GM23338 (cell line): ENCODE results near the gene ITGB7.

Experiments
- CREB1 ChIP-seq: fragments of 250-450 bp; sonication (Bioruptor Pico); IDR thresholded peaks from 2 replicates; pipeline ENCODE4 v1.5.0; 2020; ENCODE audit warnings: low read depth, mild to moderate bottlenecking, moderate library complexity
- ETS1 ChIP-seq: IDR thresholded peaks from 2 replicates; pipeline ENCODE4 v1.6.1; 2016; ENCODE audit warnings: antibody characterized with exemption
- EZH2 ChIP-seq: fragments of 200-600 bp; sonication (generic); IDR thresholded peaks from one replicate; pipeline ENCODE4 v1.8.0; 2017; ENCODE audit warnings: antibody characterized with exemption, mild to moderate bottlenecking, low read depth; ENCODE audit not compliant: unreplicated experiment
- EZH2phosphoT487 ChIP-seq: fragments of 200-600 bp; sonication (generic); IDR thresholded peaks from one replicate; pipeline ENCODE4 v1.8.1; 2018; ENCODE audit warnings: antibody characterized with exemption; ENCODE audit not compliant: unreplicated experiment
- JUNB ChIP-seq: IDR thresholded peaks from one replicate; pipeline ENCODE4 v1.6.1; 2016; ENCODE audit warnings: antibody characterized with exemption; ENCODE audit not compliant: unreplicated experiment
- NANOG ChIP-seq: IDR thresholded peaks from 2 replicates; pipeline ENCODE4 v1.6.1; 2016; ENCODE audit warnings: antibody characterized with exemption, borderline replicate concordance
- POLR2AphosphoS5 ChIP-seq: IDR thresholded peaks from 2 replicates; pipeline ENCODE4 v1.6.1; 2016; ENCODE audit warnings: antibody characterized with exemption, low read depth
- STAT1 ChIP-seq: IDR thresholded peaks from one replicate; pipeline ENCODE4 v1.6.1; 2016; ENCODE audit warnings: antibody characterized with exemption; ENCODE audit not compliant: unreplicated experiment
- ZNF114 ChIP-seq: fragments of 250-450 bp; sonication (Bioruptor Pico); IDR thresholded peaks from 2 replicates; pipeline ENCODE4 v1.5.0; 2020; ENCODE audit warnings: mild to moderate bottlenecking, moderate library complexity
- TF ChIP-seq, protein P1 (sequence below), 2 experiments: fragments of 200-600 bp in 1 of 2; sonication (generic) in 1 of 2; conservative IDR thresholded peaks; 2 replicates each; pipeline versions ENCODE4 v1.5.1 to v1.6.1; 2016 to 2017; ENCODE audit warnings: antibody characterized with exemption in 2 of 2, low read depth in 2 of 2, mild to moderate bottlenecking in 2 of 2, moderate library complexity in 1 of 2
- TF ChIP-seq, protein P2 (sequence below): IDR thresholded peaks from one replicate; pipeline ENCODE4 v1.6.1; 2018; ENCODE audit warnings: antibody characterized with exemption; ENCODE audit not compliant: unreplicated experiment

DNA sequence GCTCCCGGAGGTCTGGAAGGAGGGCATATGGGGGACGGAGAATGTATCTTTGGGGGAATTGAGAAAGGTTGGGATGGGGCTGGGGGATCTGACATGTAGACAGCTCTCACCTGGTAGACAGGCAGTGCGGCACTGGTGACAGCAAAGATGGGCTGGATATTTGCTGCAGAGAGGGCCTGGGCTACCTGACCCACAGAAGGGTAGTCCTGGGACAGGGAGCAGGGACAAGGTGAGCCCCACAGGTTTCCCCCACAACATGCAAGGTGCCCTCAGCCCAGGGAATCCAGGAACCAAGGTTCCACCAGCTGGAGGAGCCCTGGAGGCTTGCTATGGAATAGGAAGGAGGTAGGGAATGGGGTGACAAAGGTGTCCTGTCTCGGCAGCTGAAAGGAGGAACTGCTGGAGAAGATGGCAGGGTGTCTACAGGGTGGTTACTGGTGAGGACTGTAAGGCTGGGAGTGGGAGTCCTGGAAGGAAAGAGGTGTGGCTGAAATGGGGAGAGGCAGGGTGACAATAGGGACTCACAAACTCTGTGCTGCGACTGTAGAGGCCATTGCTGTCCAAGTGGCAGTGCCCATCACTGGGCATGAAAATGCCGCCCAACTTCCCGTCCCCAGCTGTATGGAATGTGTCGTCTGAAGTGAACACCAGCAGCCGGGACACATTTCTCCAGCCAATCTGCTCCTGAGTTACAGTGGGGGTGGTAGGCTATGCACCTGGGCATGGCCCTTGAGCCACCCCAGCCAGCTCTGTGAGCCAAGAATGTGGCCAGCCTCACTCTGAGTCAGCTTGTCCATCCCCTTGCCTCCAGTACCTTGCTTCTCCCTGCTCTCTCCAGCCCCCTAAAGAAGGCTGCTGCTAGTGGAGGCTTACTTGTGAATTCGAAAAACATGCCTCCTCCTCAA lies 11.3 kb downstream of the ITGB7 start:
- TF ChIP-seq, protein P1, sequence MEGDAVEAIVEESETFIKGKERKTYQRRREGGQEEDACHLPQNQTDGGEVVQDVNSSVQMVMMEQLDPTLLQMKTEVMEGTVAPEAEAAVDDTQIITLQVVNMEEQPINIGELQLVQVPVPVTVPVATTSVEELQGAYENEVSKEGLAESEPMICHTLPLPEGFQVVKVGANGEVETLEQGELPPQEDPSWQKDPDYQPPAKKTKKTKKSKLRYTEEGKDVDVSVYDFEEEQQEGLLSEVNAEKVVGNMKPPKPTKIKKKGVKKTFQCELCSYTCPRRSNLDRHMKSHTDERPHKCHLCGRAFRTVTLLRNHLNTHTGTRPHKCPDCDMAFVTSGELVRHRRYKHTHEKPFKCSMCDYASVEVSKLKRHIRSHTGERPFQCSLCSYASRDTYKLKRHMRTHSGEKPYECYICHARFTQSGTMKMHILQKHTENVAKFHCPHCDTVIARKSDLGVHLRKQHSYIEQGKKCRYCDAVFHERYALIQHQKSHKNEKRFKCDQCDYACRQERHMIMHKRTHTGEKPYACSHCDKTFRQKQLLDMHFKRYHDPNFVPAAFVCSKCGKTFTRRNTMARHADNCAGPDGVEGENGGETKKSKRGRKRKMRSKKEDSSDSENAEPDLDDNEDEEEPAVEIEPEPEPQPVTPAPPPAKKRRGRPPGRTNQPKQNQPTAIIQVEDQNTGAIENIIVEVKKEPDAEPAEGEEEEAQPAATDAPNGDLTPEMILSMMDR (conservative IDR thresholded peaks at IDR 0.05; ENCODE audit: low read depth in 2 of 2): 0 out of 4 replicates have a peak, but pooled peaks of 1 of the 2 experiments have one; percentile 8
- TF ChIP-seq EZH2phosphoT487: no peak
- no peak for TF ChIP-seq POLR2AphosphoS5
- no peak for TF ChIP-seq EZH2
- TF ChIP-seq ZNF114 (CRISPR knock-in tag): no peak
- no peak for TF ChIP-seq ETS1
- no peak for TF ChIP-seq NANOG
- TF ChIP-seq CREB1 (CRISPR knock-in tag): no peak
- TF ChIP-seq JUNB: no peak
- TF ChIP-seq STAT1: no peak
- TF ChIP-seq, protein P2, sequence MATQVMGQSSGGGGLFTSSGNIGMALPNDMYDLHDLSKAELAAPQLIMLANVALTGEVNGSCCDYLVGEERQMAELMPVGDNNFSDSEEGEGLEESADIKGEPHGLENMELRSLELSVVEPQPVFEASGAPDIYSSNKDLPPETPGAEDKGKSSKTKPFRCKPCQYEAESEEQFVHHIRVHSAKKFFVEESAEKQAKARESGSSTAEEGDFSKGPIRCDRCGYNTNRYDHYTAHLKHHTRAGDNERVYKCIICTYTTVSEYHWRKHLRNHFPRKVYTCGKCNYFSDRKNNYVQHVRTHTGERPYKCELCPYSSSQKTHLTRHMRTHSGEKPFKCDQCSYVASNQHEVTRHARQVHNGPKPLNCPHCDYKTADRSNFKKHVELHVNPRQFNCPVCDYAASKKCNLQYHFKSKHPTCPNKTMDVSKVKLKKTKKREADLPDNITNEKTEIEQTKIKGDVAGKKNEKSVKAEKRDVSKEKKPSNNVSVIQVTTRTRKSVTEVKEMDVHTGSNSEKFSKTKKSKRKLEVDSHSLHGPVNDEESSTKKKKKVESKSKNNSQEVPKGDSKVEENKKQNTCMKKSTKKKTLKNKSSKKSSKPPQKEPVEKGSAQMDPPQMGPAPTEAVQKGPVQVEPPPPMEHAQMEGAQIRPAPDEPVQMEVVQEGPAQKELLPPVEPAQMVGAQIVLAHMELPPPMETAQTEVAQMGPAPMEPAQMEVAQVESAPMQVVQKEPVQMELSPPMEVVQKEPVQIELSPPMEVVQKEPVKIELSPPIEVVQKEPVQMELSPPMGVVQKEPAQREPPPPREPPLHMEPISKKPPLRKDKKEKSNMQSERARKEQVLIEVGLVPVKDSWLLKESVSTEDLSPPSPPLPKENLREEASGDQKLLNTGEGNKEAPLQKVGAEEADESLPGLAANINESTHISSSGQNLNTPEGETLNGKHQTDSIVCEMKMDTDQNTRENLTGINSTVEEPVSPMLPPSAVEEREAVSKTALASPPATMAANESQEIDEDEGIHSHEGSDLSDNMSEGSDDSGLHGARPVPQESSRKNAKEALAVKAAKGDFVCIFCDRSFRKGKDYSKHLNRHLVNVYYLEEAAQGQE: no peak
